Large intestine (tissue), 12 donors: ENCODE measurements around the gene DENND2D. TPM values are rescaled to one million over a fixed set of nuclear protein-coding genes. Genes with fewer than 3 reads are reported as not detected.

Source experiments
- DNase-seq, 2 donors: peaks; one replicate each; pipeline versions ENCODE4 v3.0.0 to v3.0.0-alpha.2; 2013
- H3K27ac ChIP-seq: one replicate; pipeline ENCODE4 v1.5.1; 2013; ENCODE audit warnings: low read length
- H3K27me3 ChIP-seq: 2 replicates; pipeline ENCODE4 v1.6.1; 2013; ENCODE audit warnings: low read length; ENCODE audit not compliant: control insufficient read depth, insufficient read depth
- H3K36me3 ChIP-seq: 2 replicates; pipeline ENCODE4 v1.6.1; 2013; ENCODE audit warnings: low read length; ENCODE audit not compliant: control insufficient read depth, insufficient read depth
- H3K4me1 ChIP-seq: one replicate; pipeline ENCODE4 v1.6.1; 2013; ENCODE audit warnings: low read length; ENCODE audit not compliant: control insufficient read depth, insufficient read depth
- H3K4me3 ChIP-seq: one replicate; pipeline ENCODE4 v1.5.1; 2013; ENCODE audit warnings: low read length
- H3K9me3 ChIP-seq: one replicate; pipeline ENCODE4 v1.6.1; 2013; ENCODE audit warnings: mild to moderate bottlenecking, low read depth, low read length, moderate library complexity; ENCODE audit not compliant: control insufficient read depth
- WGBS: methylation state at CpG from one replicate; pipeline ENCODE4 v1.1.5; 2013; ENCODE audit warnings: low lambda C conversion rate; ENCODE audit not compliant: insufficient coverage; 5-methylcytosine and 5-hydroxymethylcytosine counted together
- long read RNA-seq, 11 donors: transcript quantifications; one replicate each; lab custom pipeline, GENCODE V29; 2026
- polyA plus RNA-seq: library from polyadenylated mRNA; unstranded; fragments of 120-200 nt; gene quantifications from one replicate; pipeline ENCODE4 v1.2.1, GENCODE V29; 2013

Gene DENND2D
- polyA plus RNA-seq: 40.0 TPM
- long read RNA-seq, donor 1, partial matches to known transcripts: 0 of 4 reads
- long read RNA-seq, donor 1, other reads (novel, unspliced or antisense): 0 of 4 reads
- long read RNA-seq, donor 2, transcript DENND2D-204 (4 exons, 950 nt): major isoform, 7 of 13 reads
- long read RNA-seq, donor 2, partial matches to known transcripts: 0 of 13 reads
- long read RNA-seq, donor 2, other reads (novel, unspliced or antisense): 0 of 13 reads
- long read RNA-seq, donor 3: 0 reads
- long read RNA-seq, donor 4, partial matches to known transcripts: 0 of 1 reads
- long read RNA-seq, donor 4, other reads (novel, unspliced or antisense): 0 of 1 reads
- long read RNA-seq, donor 5, partial matches to known transcripts: 0 of 3 reads
- long read RNA-seq, donor 5, other reads (novel, unspliced or antisense): 0 of 3 reads
- long read RNA-seq, donor 6, transcript DENND2D-202 (12 exons, 1,894 nt): major isoform, 9 of 12 reads
- long read RNA-seq, donor 6, partial matches to known transcripts: 0 of 12 reads
- long read RNA-seq, donor 6, other reads (novel, unspliced or antisense): 0 of 12 reads
- long read RNA-seq, donor 7, partial matches to known transcripts: 0 of 2 reads
- long read RNA-seq, donor 7, other reads (novel, unspliced or antisense): 0 of 2 reads
- long read RNA-seq, donor 8, transcript DENND2D-202 (12 exons, 1,894 nt): major isoform, 6 of 11 reads
- long read RNA-seq, donor 8, partial matches to known transcripts: 0 of 11 reads
- long read RNA-seq, donor 8, other reads (novel, unspliced or antisense): 0 of 11 reads
- long read RNA-seq, donor 9, transcript DENND2D-202 (12 exons, 1,894 nt): major isoform, 5 of 6 reads
- long read RNA-seq, donor 9, partial matches to known transcripts: 0 of 6 reads
- long read RNA-seq, donor 9, other reads (novel, unspliced or antisense): 0 of 6 reads
- long read RNA-seq, donor 10, transcript DENND2D-202 (12 exons, 1,894 nt): major isoform, 5 of 6 reads
- long read RNA-seq, donor 10, partial matches to known transcripts: 0 of 6 reads
- long read RNA-seq, donor 10, other reads (novel, unspliced or antisense): 0 of 6 reads
- long read RNA-seq, donor 11, partial matches to known transcripts: 0 of 3 reads
- long read RNA-seq, donor 11, other reads (novel, unspliced or antisense): 0 of 3 reads

GRCh38 chr1:111199881-111200801 lies at the start of gene DENND2D:
TSS of gene DENND2D (minus strand) at chr1:111200646. CDS start at chr1:111200459, 187 bp downstream.
- no peak within 1 kb of the TSS for H3K4me3 ChIP-seq
- peaks cover 37% of the 10 kb centered on the region for H3K36me3 ChIP-seq
- H3K27me3 ChIP-seq: peaks cover 4% of the 10 kb centered on the region
- no peaks in the 10 kb centered on the region for H3K9me3 ChIP-seq
- WGBS: 83% methylated on average over 1 of the region's 17 CpGs
- H3K27ac ChIP-seq: no peak within 1 kb of the TSS
- H3K4me1 ChIP-seq: peaks cover 44% of the 10 kb centered on the region
- no peak for DNase-seq

DNA sequence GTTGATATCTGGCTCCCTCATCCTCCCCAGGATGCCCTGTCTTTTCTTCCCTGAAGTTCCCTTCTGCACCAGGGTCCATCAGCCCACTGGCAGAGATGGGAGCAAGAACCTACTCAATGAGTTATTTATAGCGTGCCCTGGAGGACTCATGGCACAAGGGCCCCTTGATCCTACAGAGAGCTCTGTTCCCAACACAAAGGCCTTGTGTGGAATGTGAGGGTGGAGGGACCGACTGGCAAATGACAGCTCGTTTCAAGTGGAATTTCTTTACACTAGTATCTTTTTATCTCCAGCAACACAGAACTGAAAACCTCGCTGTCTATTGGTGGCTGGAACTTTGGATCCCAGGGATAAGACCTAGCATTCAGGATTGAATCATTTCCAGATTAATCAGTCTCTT lies 49.5 kb upstream of the DENND2D start:
- Histone ChIP-seq H3K27me3 (peaks cover 18% of the 10 kb centered on the region), H3K9me3 (no peaks in the 10 kb centered on the region), H3K27ac (no peak overlapping the region), H3K4me1 (no peaks in the 10 kb centered on the region), H3K36me3 (no peaks in the 10 kb centered on the region), H3K4me3 (no peak overlapping the region)
- WGBS: no CpG with 5 or more reads among the region's 4 CpGs
- no peak for DNase-seq

GRCh38 chr1:111247125-111247838 lies 46.8 kb upstream of the DENND2D start:
- Histone ChIP-seq H3K9me3 (no peaks in the 10 kb centered on the region), H3K36me3 (no peaks in the 10 kb centered on the region), H3K4me1 (no peaks in the 10 kb centered on the region), H3K27me3 (peaks cover 7% of the 10 kb centered on the region), H3K27ac (no peak overlapping the region), H3K4me3 (no peak overlapping the region)
- WGBS: no CpG with 5 or more reads among the region's 5 CpGs
- DNase-seq: no peak

DNA sequence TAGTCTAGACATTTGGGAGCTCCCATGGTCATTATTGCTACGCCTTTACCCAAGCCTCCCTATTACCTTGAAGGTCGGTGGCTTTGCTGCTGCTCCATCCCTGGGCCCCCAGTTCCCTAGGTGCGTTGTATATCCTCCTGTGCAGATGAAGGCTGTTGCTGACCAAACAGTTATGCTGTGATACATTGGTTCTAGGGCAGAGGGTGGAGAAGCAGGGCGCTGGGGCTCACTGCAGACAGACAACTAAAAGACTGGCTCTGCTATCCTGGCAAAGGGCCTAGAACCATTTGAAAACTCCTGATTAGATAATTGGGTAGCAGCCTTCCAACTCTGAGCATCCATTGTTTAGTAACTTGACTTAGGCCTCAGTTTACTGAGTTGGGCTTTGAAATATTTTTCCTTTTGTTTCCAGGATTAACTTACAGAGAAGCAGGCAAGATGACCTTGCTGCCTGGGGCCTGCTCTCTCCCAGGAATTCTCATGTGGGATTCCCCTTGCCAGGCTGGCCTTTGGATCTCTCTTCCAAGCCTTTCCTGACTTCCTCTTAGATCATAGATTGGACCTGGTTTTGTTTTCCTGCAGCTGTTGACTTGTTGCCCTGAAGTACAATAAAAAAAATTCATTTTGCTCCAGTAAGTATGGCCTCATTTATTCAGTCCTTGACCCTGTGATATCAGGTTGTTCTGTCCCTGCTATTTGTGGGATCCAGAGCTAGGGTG lies 42.5 kb upstream of the DENND2D start:
- H3K27ac ChIP-seq: no peak overlapping the region
- no peak overlapping the region for H3K4me3 ChIP-seq
- no peaks in the 10 kb centered on the region for H3K9me3 ChIP-seq
- no peaks in the 10 kb centered on the region for H3K36me3 ChIP-seq
- no CpG with 5 or more reads among the region's 4 CpGs for WGBS
- H3K4me1 ChIP-seq: no peaks in the 10 kb centered on the region
- H3K27me3 ChIP-seq: peaks cover 3% of the 10 kb centered on the region
- no peak for DNase-seq

GRCh38 chr1:111241797-111242196 lies 41.4 kb upstream of the DENND2D start:
- no CpG with 5 or more reads among the region's 2 CpGs for WGBS
- Histone ChIP-seq H3K4me3 (no peak overlapping the region), H3K27me3 (peaks cover 3% of the 10 kb centered on the region)

DNA sequence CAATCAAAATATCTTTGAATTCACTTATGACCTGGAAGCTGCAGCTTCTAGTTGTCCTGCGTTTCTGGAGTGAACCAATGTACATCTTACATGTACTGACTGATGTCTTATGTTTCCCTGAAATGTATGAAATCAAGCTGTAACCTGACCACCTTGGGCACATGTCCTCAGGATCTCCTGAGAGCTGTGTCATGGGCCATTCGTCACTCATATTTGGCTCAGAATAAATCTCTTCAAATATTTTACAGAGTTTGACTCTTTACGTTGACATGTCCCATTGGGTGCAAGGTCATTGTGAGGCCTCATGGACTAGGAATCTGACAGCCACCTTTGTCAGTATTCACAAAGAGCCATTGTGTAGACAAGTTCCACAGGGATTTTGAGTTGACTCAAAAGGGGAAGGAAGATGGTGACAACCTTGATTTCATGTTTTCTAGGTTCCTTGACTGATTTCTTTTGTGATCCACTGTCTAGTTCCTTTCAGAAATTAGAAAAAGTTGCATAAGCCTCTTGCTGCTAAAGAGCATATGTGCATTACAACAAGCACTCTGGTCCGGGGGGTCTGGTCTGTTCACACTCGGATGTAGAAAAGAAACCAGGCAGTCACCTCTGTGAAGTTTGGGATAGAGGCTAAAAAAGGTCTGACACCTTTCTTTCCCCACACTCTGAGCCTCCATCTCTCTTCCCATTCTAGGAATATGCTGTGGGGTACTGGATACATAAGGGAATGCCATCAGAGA lies 37.8 kb upstream of the DENND2D start:
- DNase-seq: no peak
- no peaks in the 10 kb centered on the region for H3K4me1 ChIP-seq
- peaks cover 11% of the 10 kb centered on the region for H3K27me3 ChIP-seq
- no peak overlapping the region for H3K27ac ChIP-seq
- no CpG with 5 or more reads among the region's 5 CpGs for WGBS
- no peaks in the 10 kb centered on the region for H3K9me3 ChIP-seq
- H3K4me3 ChIP-seq: no peak overlapping the region
- H3K36me3 ChIP-seq: no peaks in the 10 kb centered on the region

More at GRCh38 chr1:111241797-111242196, 41.4 kb upstream of the DENND2D start:
- no peaks in the 10 kb centered on the region for H3K9me3 ChIP-seq
- no peaks in the 10 kb centered on the region for H3K36me3 ChIP-seq
- DNase-seq: no peak
- H3K4me1 ChIP-seq: no peaks in the 10 kb centered on the region
- no peak overlapping the region for H3K27ac ChIP-seq

DNA sequence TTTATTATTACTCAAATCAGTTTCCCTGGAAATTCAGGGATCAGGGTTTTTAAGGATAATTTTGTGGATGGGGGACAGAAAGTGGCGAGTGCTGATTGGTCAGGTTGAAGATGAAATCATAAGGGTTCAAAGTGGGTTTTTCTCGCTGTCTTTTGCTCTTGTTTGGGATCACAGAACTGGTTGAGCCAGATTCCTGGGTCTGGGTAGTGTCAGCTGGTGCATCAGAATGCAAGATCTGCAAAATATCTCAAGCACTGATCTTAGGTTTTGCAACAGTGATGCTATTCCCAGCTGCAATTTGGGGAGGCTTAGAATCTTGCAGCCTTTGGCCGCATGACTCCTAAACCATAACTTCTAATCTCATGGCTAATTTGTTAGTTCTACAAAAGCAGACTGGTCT lies 36.4 kb upstream of the DENND2D start:
- Histone ChIP-seq H3K4me1 (no peaks in the 10 kb centered on the region), H3K27me3 (peaks cover 11% of the 10 kb centered on the region), H3K9me3 (no peaks in the 10 kb centered on the region), H3K27ac (no peak overlapping the region), H3K36me3 (no peaks in the 10 kb centered on the region), H3K4me3 (no peak overlapping the region)
- WGBS: 100% methylated on average over 1 of the region's 3 CpGs
- DNase-seq: no peak

- Histone ChIP-seq H3K36me3 (no peaks in the 10 kb centered on the region), H3K4me1 (no peaks in the 10 kb centered on the region), H3K27ac (no peak overlapping the region), H3K27me3 (peaks cover 11% of the 10 kb centered on the region), H3K4me3 (no peak overlapping the region), H3K9me3 (no peaks in the 10 kb centered on the region)
- no peak for DNase-seq
- 0% methylated on average over 1 of the region's 1 CpG for WGBS
These were observed 35.9 kb upstream of the DENND2D start for GRCh38 chr1:111236379-111236778.
